PC-9 (cell line): ENCODE measurements around the gene TSPAN31.

Experiments used
- EZH2 ChIP-seq: fragments of 200-600 bp; sonication (generic); IDR thresholded peaks from 2 replicates; pipeline ENCODE4 v1.8.0; 2017; ENCODE audit warnings: antibody characterized with exemption, low read depth
- TF ChIP-seq, protein P1 (sequence below): fragments of 200-600 bp; sonication (generic); conservative IDR thresholded peaks from 2 replicates; pipeline ENCODE4 v1.6.1; 2017; ENCODE audit warnings: mixed run types, antibody characterized with exemption, mild to moderate bottlenecking, moderate library complexity

DNA sequence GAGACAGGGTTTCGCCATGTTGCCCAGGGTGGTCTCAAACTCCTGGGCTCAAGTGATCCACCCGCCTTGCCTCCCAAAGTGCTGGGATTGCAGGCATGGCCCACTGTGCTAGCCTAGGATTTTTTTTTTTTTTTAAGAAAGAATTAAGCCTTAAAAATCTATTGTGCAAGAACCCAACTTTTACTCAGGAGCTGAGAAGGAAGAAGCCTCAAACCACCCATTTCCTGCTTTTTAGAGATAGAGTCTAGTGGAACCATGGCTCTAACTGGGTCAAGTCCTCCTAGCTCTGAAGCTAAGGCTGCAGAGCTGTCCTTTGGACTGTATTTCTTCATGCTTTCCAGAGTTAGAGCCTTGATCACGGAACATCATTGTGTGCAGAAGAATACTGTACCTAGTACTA is 36.4 kb downstream of the TSPAN31 start:
- TF ChIP-seq, protein P1, sequence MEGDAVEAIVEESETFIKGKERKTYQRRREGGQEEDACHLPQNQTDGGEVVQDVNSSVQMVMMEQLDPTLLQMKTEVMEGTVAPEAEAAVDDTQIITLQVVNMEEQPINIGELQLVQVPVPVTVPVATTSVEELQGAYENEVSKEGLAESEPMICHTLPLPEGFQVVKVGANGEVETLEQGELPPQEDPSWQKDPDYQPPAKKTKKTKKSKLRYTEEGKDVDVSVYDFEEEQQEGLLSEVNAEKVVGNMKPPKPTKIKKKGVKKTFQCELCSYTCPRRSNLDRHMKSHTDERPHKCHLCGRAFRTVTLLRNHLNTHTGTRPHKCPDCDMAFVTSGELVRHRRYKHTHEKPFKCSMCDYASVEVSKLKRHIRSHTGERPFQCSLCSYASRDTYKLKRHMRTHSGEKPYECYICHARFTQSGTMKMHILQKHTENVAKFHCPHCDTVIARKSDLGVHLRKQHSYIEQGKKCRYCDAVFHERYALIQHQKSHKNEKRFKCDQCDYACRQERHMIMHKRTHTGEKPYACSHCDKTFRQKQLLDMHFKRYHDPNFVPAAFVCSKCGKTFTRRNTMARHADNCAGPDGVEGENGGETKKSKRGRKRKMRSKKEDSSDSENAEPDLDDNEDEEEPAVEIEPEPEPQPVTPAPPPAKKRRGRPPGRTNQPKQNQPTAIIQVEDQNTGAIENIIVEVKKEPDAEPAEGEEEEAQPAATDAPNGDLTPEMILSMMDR = no peak
- TF ChIP-seq EZH2 = no peak
